ENCODE results near the gene ABLIM2. TPM values are rescaled to one million over a fixed set of nuclear protein-coding genes. Genes with fewer than 3 reads are reported as not detected.

Gene ABLIM2
- total RNA-seq, 1 donor from 2014 or later = 5.2 TPM

DNA sequence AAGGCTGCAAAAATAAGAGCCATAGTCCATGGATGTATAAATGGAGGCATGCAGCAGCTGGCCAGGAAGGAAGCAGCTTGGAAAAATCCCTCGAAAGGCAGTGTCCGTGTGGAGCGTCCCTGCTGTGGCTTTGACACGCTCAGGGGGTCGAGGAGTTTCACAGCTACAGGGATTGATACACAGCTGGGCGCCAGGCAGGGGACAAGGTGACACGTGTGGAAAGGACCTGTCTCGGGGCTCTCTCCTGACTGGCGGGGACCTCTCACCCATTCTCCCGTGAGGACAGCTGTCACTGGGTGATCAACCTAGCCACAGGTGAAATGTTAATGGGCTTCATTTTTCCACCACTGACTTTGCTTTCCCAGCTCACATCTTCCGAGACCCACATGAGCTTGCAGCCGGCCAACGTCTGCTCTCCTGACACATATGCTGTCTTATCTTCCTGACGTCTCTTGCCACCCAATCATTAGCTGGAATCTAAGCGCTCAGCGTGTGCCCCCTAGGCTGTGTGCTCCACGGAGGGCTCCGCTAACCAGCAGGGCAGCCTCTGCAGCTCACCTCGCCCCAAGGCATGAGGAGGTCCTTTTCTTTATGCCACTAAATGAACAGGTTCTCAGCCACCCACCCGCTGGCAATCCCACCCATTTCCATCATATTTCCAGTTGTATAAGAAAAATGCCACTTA, 129.6 kb downstream of the ABLIM2 start:
- no peaks in the 10 kb centered on the region for H3K4me1 ChIP-seq
- no peaks in the 10 kb centered on the region for H3K27me3 ChIP-seq (ENCODE audit: low read depth)
- no peak overlapping the region for H3K27ac ChIP-seq
- TF ChIP-seq, protein P1, sequence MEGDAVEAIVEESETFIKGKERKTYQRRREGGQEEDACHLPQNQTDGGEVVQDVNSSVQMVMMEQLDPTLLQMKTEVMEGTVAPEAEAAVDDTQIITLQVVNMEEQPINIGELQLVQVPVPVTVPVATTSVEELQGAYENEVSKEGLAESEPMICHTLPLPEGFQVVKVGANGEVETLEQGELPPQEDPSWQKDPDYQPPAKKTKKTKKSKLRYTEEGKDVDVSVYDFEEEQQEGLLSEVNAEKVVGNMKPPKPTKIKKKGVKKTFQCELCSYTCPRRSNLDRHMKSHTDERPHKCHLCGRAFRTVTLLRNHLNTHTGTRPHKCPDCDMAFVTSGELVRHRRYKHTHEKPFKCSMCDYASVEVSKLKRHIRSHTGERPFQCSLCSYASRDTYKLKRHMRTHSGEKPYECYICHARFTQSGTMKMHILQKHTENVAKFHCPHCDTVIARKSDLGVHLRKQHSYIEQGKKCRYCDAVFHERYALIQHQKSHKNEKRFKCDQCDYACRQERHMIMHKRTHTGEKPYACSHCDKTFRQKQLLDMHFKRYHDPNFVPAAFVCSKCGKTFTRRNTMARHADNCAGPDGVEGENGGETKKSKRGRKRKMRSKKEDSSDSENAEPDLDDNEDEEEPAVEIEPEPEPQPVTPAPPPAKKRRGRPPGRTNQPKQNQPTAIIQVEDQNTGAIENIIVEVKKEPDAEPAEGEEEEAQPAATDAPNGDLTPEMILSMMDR (IDR thresholded peaks at IDR 0.05) = no peak
- no peak overlapping the region for H3K4me3 ChIP-seq
- H3K9me3 ChIP-seq = no peaks in the 10 kb centered on the region
- DNase-seq (no peak), ATAC-seq (no peak)
- intact Hi-C loops (cut with DNase I) = no loop called here
- no peaks in the 10 kb centered on the region for H3K36me3 ChIP-seq

DNA sequence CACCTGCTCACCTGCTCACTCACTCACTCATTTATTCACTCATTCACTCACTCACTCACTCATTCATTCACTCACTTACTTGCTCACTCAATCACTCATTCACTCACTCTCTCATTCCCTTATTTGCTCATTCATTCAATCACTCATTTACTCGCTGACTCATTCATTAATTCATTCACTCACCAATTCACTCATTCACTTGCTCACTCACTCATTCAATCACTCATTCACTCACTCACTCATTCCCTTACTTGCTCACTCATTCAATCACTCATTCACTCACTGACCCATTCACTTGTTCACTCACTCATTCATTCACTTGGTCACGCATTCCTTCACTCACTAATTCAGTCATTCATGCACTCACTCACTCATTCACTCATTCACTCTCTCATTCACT, 130.2 kb downstream of the ABLIM2 start:
- ATAC-seq (no peak), DNase-seq (no peak)
- Histone ChIP-seq H3K4me3 (no peak overlapping the region), H3K9me3 (no peaks in the 10 kb centered on the region), H3K4me1 (no peaks in the 10 kb centered on the region), H3K27ac (no peak overlapping the region), H3K36me3 (no peaks in the 10 kb centered on the region), H3K27me3 (ENCODE audit: low read depth) (no peaks in the 10 kb centered on the region)
- intact Hi-C loops (cut with DNase I) = no loop called here
- TF ChIP-seq, protein P1 (IDR thresholded peaks at IDR 0.05) = no peak

DNA sequence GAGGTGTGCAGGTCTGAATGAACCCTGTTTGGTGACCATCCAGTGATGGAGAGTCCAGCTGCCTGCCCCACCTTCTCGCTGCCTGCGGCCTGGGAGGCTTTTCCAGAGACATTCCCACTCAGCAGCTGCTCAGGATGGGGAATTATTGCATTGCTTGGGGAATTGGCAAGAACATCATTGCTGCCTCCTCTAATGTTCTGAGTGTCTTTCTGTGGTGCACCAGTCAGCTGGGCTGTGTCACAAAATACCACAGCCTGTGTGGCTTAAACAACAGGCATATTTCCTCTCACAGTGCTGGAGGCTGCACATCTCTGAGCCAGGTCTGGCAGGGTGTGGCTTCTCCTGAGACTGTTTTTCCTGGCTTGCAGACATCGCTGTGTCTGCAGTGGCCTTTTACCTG, 132.2 kb downstream of the ABLIM2 start:
- H3K36me3 ChIP-seq = no peaks in the 10 kb centered on the region
- no peak for ATAC-seq
- no peaks in the 10 kb centered on the region for H3K27me3 ChIP-seq (ENCODE audit: low read depth)
- no peaks in the 10 kb centered on the region for H3K4me1 ChIP-seq
- H3K27ac ChIP-seq = no peak overlapping the region
- no peak overlapping the region for H3K4me3 ChIP-seq
- H3K9me3 ChIP-seq = no peaks in the 10 kb centered on the region
- TF ChIP-seq, protein P1 (IDR thresholded peaks at IDR 0.05) = no peak
- intact Hi-C loops (cut with DNase I) = no loop called here
- DNase-seq = no peak

DNA sequence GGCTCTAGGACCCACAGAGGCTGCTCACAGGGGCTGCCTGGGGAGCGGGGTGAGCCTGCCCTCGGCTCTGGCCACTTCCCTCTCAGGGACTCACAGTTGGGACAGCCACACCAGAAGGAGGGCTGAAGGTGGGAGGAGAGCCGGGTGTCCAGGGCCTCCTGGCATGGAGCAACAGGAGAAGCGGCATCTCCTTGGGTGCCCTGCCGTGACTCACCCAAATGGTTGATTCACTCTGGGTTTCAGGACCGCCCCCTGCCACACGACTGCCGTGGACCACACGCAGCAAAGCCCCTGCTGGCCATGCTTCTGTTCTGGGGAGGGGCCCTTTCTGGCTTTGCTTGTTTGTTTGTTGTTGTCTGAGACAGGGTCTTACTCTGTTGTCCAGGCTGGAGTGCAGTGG, 132.9 kb downstream of the ABLIM2 start:
- ATAC-seq = no peak
- no peaks in the 10 kb centered on the region for H3K27me3 ChIP-seq (ENCODE audit: low read depth)
- intact Hi-C loops (cut with DNase I) = no loop called here

DNA sequence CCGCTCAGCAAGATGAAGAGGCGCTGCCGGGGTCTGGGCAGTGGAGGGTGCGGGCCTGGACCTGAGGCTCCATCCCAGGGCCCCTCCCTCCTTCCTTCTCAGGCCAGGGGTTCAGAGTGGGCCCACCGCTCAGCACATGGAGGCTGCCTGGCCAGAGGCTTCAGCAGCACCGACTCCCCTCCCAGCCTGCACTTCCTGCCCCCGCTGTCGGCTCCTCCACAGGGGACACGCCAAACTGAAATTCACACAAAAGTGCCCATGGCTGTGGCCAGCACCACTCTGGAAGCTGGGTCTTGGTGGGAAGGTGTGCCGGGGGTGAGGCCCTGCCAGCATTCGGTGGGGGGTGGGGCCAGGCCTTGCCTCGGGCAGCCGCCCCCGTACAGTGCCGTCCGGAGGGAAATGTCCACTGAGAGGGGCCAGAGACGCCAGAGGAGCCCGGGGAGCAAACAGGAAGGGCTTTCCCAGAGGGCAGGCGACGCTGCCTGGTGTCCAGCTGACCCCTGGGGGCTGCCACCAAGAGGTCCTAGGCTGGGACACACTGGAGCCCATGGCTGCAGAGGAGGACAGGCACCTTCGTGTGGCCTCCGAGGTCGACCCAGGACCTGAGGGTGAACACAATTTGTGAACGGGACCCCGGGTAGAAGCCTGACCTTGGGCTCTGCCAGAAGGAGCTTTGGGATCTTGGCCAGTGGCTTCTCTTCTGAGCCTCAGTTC, 134.4 kb downstream of the ABLIM2 start:
- no peaks in the 10 kb centered on the region for H3K9me3 ChIP-seq
- intact Hi-C loops (cut with DNase I) = no loop called here
- DNase-seq (no peak), ATAC-seq (no peak)
- H3K36me3 ChIP-seq = no peaks in the 10 kb centered on the region
- TF ChIP-seq, protein P1 (IDR thresholded peaks at IDR 0.05) = no peak
- no peaks in the 10 kb centered on the region for H3K27me3 ChIP-seq (ENCODE audit: low read depth)
- H3K27ac ChIP-seq = no peak overlapping the region
- no peak overlapping the region for H3K4me3 ChIP-seq
- H3K4me1 ChIP-seq = no peaks in the 10 kb centered on the region

More for the DNA sequence above, 132.9 kb downstream of the ABLIM2 start:
- TF ChIP-seq, protein P1 (IDR thresholded peaks at IDR 0.05) = no peak
- H3K4me1 ChIP-seq = no peaks in the 10 kb centered on the region
- H3K27ac ChIP-seq = no peak overlapping the region
- no peaks in the 10 kb centered on the region for H3K9me3 ChIP-seq
- H3K4me3 ChIP-seq = no peak overlapping the region
- no peak for DNase-seq
- H3K36me3 ChIP-seq = no peaks in the 10 kb centered on the region

Measured in lower lobe of right lung (tissue), 2 donors.